Left lobe of liver (tissue), 2 donors: ENCODE results near the gene KIF26B. TPM values are rescaled to one million over a fixed set of nuclear protein-coding genes. Genes with fewer than 3 reads are reported as not detected.

Experiments
- ATAC-seq: fragments of 200-7000 bp; cut with Tn5 transposase; one replicate; pipeline ENCODE4 v1.9.1; 2020; ENCODE audit warnings: mild to moderate bottlenecking, moderate library complexity
- DNase-seq: peaks from one replicate; pipeline ENCODE4 v3.0.0-alpha.2; 2020; ENCODE audit warnings: low spot score
- total RNA-seq: library from RNA; stranded (reverse); gene quantifications from one replicate; pipeline ENCODE4 v1.2.1, GENCODE V29; 2021
- donor health status: DM: no; HTN: no; CAD: no; lungs with moderate emphysema.
- donor health status: DM: no; HTN: yes; CAD: no.

KIF26B gene
- total RNA-seq, 1 donor from 2014 or later, result 0.35 TPM

DNA sequence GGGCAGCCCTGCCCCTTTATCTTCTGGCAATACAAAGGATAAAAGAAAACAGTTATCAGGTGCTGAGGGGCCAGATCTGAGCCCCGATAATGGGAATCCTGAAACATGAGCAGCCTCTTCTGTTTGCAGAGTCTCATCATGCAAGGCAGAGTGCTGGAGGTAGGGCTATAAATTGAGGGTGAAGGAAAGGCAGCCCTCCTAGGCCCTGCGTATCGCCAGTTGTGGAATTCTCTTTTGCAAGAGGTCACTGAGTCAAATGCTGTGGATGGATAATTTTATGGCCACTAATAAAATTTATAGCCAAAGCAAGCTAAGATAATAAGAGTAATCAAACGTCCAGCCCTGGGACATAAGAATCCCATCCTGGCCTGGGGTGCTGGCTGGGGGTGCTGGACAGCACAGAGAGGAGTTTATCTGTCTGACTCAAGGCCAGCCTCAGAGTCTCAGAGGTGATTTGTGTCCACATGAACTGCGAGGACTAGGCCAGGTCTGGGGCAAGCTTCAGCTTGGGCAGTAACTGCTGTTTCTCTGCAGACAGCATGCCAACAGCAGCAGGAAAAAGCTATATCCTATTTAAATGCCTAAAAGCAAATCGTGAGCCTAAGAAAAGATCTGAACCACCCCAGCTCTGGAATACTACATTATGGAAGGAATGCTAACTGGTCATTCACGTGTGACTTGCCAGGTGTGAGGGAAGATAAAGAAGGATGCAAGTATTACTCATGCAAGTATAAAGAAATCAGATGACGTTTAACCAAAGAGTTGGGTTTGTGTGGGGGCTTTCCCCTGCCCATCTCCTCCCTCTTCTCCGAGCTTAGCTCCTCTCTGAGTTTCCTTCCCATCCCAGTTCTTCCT lies 254.8 kb downstream of the KIF26B start:
- DNase-seq (no peak), ATAC-seq (no peak)

- DNase-seq, result no peak
- ATAC-seq, result no peak
Measured at GRCh38 chr1:245411245-245412036, 256.7 kb downstream of the KIF26B start.

- no peak for DNase-seq
Measured at GRCh38 chr1:245412306-245412705, 257.5 kb downstream of the KIF26B start.

DNA sequence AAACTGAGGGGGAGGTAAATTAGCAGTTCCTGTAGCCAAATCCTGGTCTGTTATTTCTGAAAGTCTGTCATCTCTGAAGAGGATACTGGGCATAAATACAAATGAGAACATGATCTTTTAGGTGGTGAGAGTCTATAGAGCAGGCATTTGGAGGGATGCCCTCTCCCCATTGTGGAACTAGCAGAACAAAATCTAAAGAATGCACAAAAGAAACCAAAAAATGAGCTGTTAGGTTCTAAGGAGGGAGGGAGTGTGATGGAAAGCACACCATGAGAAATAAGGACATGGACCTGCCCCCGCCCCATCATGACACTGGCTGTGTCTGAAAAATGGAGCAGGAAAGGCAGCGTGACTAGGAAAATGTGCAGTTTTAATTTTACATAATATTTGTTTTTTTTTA lies 262.0 kb downstream of the KIF26B start:
- ATAC-seq (no peak), DNase-seq (no peak)

More at GRCh38 chr1:245412306-245412705, 257.5 kb downstream of the KIF26B start:
- ATAC-seq, result no peak

DNA sequence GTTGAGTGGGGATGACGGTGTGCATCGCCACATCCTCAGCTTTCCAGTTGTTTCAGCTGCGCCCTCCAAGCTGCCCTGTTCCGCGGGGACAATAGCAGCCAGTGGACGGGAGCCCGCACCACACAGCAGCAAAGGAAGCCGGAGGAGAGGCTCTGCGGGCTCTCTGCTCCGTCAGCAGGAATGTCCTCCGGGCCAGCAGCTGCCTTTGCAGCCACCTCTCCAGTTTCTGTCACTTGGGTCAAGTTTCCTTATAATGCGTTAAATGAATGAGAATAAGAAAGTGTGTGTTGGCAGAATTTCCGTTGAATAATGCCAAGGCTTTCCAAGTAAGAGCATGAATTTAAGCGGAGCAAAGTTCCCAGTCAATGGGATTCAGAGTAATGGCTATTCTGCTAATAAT lies 263.3 kb downstream of the KIF26B start:
- DNase-seq (no peak), ATAC-seq (no peak)

DNA sequence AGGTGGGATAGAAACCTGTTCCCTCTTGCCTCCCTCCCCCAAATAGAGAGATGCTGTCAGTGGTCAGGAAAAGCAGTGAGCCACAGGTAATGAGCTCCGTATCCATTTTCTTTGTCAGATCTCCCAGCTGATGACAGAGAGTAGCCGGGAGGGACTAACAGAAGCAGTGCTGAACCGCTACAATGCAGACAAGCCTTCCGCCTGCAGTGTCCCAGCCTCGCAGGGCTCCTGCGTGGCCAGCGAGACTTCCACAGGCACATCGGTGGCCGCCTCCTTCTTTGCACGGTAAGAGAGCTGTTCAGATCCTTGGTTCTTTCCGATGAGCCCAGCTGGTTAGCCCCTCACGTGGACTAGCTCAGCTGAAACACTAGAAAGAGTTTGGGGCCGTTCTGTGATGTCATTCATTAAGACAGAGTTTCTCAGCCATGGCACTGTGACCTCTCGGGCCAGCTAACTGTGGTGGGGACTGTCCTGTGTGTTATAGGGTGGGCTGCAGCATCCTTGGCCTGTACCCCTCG lies 264.7 kb downstream of the KIF26B start:
- DNase-seq, result no peak
- ATAC-seq, result no peak

DNA sequence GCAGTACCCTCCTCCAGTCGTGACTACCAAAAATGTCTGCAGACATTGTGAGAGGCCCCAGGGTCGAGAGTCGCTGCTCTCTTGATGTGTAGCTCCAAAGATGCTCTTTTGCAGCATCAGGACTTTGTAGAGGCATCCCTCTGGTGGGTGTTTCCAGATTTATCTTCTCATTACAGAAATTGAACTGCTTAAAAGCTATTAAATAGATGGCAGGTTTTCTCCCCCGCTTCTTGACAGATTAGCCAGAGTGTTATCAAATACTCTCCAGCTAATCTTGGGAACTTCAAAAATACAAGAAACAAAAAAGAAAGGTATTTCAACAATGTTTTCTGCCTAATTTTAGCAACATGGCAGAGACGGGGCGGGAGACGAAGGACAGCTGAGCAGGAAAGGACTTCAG lies 265.2 kb downstream of the KIF26B start:
- DNase-seq, result no peak

GRCh38 chr1:245420926-245421325 lies 266.1 kb downstream of the KIF26B start:
- no peak for ATAC-seq
- DNase-seq, result no peak

More for the DNA sequence above, 265.2 kb downstream of the KIF26B start:
- ATAC-seq, result no peak

GRCh38 chr1:245428681-245429080 lies 273.9 kb downstream of the KIF26B start:
- DNase-seq, result no peak
- ATAC-seq, result no peak

DNA sequence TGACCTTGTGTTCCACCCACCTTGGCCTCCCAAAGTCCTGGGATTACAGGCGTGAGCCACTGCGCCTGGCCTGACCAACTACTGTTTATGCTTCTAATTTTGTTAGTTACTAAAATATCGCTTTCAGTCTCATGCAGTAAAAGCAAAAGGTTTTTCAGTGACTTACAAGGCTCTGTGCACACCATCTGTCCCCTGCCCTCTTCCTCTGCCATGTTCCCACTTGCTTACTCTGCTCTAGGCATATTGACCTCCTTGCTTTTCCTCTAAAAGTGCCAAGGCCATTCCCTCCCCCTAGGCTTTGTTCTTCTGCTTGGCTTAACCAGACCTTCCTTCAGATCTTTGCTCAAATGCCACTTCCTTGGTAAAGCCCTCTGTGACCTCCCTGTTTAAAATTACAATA lies 276.9 kb downstream of the KIF26B start:
- ATAC-seq (no peak), DNase-seq (no peak)

DNA sequence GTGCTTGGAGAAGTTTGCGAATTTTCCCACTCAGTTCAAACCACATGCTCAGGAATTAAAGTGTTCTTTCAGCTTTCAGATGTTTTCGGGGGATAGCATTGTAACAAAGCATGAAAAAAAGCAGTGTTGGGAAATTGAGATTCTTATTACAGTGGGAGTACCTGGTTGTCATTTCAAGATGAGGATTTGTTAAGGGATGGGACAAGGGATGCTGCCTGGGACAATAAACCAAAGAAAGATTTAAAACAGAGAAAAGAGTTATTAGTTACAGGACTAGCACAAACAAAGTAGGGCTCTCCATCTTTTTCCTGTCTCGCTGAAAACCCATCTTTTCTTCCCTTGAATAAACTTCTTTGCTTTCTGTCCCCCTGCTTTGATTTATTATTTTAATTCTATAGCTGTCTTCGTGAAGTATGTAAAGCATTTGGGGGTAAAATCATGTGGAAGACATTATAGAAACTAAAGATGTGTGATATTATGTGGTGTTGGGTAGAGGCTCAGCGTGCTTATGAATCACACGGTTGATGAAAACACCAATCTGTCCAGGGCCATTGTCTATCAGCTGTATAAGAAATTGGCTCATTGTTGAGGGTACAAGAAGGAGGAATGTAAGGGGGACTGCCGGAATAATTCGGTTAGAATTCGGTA lies 277.6 kb downstream of the KIF26B start:
- DNase-seq (no peak), ATAC-seq (no peak)

DNA sequence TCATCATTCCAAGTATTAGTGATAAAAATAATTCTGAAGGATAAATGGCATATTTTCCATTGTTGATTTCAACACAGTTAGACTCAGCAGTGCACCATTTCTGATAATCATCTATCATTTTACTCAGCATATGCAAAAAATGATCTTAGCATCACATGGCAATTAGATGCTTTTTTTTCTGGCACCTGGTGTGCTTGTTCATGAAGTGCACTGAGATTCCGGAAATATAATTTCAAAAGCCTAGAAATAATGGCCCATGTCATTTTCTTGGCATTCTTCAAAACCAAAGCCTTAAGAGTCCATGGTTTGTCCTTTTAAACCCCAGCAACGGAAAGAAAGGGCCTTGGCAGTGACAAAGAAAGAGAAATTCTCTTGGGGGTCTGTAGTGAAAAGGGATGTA lies 278.8 kb downstream of the KIF26B start:
- DNase-seq (no peak), ATAC-seq (no peak)

DNA sequence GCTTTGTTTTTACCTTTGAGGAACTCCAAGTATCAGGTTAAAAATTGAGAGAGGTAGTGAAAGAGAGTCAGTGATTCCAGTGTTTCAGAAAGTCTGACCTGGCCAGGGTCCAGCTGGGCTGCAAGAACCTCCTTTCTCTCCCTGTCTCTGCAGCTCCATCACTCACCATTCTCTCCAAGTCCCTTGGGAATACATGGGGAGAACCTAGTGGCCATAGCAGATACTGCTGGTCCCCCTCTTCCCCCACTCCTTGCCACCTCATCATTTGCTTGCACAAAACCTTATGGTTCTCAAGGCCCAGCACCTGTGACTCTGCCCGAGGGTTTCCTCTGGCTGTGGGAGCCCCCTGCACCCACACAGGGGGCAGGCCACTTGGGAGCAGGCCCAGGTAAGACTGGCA lies 279.5 kb downstream of the KIF26B start:
- ATAC-seq, result no peak

GRCh38 chr1:245436407-245436806 lies 281.6 kb downstream of the KIF26B start:
- DNase-seq (no peak), ATAC-seq (no peak)

More for the DNA sequence above, 279.5 kb downstream of the KIF26B start:
- DNase-seq, result no peak

GRCh38 chr1:245437369-245438062 lies 282.7 kb downstream of the KIF26B start:
- no peak for DNase-seq
- ATAC-seq, result no peak

DNA sequence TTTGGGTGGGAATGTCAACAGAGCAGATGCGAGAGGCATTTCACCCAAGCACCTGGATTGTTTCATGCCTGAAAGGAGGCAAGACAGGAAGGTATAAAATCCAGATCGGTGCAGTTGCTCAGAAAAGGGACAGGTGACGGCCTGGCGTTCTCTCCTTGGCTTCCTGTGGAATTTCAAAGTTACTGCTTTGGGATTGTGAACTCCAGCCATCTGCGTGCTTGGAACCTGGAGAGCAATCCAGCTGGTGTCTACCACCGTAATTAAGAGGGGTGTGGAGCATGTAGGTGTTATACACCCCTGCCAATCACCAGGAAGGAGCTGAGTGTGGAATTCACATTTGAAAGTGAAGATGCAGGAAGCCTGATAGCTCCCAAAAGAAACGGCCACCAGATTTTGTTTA lies 286.1 kb downstream of the KIF26B start:
- DNase-seq (no peak), ATAC-seq (no peak)

DNA sequence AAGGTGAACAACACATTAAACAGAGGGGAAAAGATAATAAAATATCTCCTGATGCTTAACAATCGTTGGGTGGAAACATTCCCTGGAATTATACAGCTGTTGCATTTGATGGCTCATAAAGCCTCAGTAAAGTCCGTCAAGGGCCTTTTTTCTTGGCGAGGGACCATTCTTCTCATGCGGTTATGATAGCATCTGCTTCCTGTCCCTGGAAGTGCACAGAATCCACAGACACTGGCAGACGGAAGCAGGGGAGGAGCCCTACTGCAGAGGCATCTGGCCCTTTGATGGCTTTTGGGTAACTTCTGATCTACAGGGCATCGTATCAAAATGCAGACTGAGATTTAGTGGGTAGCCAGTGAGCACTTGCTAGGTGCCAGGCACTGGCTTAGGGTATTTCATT lies 286.9 kb downstream of the KIF26B start:
- no peak for ATAC-seq
- DNase-seq, result no peak

- DNase-seq (no peak), ATAC-seq (no peak)
Measured at GRCh38 chr1:245444147-245444828, 289.5 kb downstream of the KIF26B start.

GRCh38 chr1:245444945-245445344 lies 290.2 kb downstream of the KIF26B start:
- DNase-seq (no peak), ATAC-seq (no peak)

GRCh38 chr1:245448531-245448930 lies 293.7 kb downstream of the KIF26B start:
- ATAC-seq, result no peak
- DNase-seq, result no peak
